Activated CD8-positive, alpha-beta memory T cell treated with anti-CD3 and anti-CD28 coated beads, Interleukin-2, amount 50 U/mL, for 1 hour (primary cell): ENCODE results near the gene ARMCX4.
A peak's percentile ranks its signal among the peaks of the same experiment; 100 is the strongest.
"Not testable (repeated sequence)": the region's sequence is repeated elsewhere in the genome, so short reads cannot be mapped to it uniquely, and the experiment has no call there.

Experiments
- DNase-seq: peaks from one replicate; pipeline ENCODE4 v3.0.0-alpha.2; 2020; ENCODE audit errors: extremely low read depth

Gene ARMCX4

GRCh38 chrX:101485212-101485949 lies at the start of gene ARMCX4:
Gene ARMCX4, plus strand, starts transcription at chrX:101485456. Its CDS starts 3,134 bp downstream, at chrX:101488590.
- DNase-seq, result peak; percentile 17

DNA sequence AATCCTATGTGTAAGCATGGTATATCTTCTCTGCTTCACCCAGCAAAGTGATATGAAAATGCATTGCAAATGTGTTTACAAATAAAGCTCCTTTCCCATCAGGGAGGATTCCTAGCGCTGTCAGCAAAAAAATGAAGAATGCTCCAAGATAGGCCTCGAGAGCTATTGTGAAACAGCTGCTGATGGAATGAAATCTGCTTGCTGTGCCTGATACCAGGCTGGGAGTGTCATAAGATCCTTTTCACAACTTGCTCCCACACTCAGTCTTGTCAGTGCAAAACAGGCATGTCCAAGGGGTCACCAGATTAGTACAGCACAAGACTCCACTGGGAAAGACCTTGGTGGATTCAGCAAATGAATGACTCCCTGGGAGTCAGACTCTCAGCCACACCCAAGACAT lies 43.2 kb upstream of the ARMCX4 start:
- no peak for DNase-seq

GRCh38 chrX:101449279-101449678 lies 36.0 kb upstream of the ARMCX4 start:
- DNase-seq, result no peak

DNA sequence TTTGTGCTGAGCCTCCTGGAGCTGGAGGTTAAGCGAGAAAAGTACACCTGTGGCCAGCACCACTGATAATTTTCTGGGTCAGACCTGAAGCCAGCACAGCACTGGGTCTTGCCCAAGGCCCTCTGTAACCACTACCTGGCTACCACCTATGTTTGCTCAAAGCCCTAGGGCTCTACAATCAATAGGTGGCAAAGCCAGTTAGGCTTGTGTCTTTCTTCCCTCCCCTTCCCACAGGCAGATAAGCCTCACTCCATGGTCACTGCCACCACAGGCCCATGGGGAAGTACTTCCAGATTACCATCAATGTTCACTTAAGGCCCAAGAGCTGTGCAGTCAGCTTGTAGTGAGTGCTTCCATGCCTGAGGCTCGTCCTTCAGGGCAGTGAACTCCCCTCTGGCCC lies 35.2 kb upstream of the ARMCX4 start:
- DNase-seq, result no peak

GRCh38 chrX:101450961-101451360 lies 34.3 kb upstream of the ARMCX4 start:
- DNase-seq, result no peak

GRCh38 chrX:101452056-101452455 lies 33.2 kb upstream of the ARMCX4 start:
- no peak for DNase-seq

GRCh38 chrX:101460669-101461068 lies 24.6 kb upstream of the ARMCX4 start:
- DNase-seq, result no peak

DNA sequence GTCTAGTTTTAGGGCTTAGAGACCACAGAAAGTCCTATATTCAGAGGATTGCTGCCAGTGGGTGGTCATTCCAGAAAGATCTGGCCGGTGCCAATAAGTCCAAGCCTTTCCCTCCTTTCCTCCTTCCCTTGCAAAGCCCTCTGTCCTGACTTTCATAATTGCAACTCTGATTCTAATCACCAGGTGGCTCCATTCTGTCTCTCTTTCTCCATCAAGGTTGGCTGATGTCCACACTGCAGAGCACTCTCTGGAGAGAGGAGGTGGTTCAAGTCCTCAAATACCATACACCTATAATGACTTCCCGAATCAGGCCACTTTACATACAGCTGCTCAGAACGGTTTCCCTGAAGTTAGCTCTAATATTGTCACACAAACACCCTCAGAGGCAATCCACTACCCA lies 22.4 kb upstream of the ARMCX4 start:
- DNase-seq, result no peak

DNA sequence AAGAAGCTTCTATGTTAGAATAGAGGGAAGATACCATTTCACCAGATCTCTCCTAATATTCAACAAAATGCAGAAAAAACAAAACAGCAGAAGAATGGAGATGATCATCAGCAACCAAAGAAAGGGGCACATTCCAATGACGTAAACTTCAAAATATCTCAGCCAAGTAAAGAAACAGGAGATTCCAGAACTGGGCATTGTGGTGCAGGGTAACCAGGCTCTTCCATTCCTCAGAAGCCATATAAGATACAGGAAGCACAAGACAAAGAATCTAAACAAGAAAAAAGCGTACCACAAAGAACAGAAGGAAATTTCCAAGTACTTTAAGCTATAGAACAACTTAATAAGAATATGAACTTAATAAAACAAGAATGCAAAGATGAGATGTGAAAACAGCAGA lies 6.9 kb upstream of the ARMCX4 start:
- DNase-seq, result no peak

GRCh38 chrX:101482296-101482695 lies 3.0 kb upstream of the ARMCX4 start:
- DNase-seq, result no peak

- no peak for DNase-seq
Measured at GRCh38 chrX:101483705-101484104, 1.6 kb upstream of the ARMCX4 start.

DNA sequence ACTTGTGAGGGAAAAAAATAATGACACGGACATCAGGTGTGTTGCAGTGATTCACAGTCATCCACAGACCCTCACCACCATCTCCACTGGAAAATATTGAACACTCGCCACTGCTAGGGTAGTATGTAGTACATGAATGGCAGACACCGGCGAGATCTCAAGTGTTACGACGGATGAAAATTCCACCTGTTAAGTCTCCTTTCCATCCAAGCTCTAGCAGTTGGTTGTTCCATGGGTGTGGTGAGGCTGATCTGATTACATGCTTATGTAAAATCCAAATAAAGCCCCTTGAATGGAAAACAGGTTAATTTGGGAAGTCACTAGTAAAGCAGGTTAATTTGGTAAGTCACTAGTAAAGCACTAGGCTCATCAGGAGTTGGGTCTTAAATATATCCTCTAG lies 1.1 kb upstream of the ARMCX4 start:
- no peak for DNase-seq

GRCh38 chrX:101488796-101489195 lies 3.5 kb downstream of the ARMCX4 start:
- DNase-seq, result no peak

GRCh38 chrX:101491943-101492342 lies 6.7 kb downstream of the ARMCX4 start:
- DNase-seq, result no peak

DNA sequence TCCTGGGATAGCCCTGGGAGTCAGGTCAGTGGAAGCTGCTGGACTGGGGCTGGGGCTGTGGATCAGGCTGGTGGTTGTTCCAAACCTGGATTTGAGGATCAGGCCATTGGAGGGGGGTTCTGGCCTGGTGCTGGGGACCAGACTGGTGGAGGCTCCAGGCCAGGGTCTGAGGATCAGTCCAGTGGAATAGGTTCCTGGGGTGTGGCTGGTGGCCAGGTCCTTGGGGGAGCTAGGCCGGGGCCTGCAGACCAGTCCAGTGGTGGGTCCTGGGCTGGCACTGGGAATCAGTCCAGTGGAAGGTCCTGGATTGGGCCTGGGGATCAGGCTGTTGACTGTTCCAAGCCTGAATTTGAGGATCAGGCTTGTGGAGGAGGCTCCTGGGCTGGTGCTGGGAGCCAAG lies 8.0 kb downstream of the ARMCX4 start:
- DNase-seq, result no peak

DNA sequence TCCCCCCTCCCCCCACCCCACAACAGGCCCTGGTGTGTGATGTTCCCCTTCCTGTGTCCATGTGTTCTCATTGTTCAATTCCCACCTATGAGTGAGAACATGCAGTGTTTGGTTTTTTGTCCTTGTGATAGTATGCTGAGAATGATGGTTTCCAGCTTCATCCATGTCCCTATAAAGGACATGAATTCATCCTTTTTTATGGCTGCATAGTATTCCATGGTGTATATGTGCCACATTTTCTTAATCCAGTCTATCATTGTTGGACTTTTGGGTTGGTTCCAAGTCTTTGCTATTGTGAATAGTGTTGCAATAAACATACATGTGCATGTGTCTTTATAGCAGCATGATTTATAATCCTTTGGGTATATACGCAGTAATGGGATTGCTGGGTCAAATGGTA lies 17.7 kb downstream of the ARMCX4 start:
- DNase-seq, result not testable (repeated sequence)

DNA sequence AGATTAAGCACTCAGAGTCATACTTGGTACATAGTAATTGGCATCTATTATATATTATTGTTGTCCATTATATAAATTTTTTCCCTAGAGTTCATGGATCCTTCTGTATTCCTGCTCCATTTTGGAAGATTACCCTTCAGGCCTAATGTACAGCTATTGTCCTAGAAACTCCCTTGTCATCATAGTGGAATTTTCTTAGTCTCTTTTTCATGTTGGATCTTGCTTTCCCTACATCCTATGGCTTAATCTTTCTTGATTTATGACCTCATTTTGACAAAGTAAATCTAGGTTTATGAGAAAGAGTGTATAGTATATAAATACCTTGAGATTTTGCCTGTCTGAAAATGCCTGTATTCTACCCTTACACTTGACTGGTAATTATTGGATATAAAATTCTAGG lies 22.1 kb downstream of the ARMCX4 start:
- DNase-seq, result no peak

DNA sequence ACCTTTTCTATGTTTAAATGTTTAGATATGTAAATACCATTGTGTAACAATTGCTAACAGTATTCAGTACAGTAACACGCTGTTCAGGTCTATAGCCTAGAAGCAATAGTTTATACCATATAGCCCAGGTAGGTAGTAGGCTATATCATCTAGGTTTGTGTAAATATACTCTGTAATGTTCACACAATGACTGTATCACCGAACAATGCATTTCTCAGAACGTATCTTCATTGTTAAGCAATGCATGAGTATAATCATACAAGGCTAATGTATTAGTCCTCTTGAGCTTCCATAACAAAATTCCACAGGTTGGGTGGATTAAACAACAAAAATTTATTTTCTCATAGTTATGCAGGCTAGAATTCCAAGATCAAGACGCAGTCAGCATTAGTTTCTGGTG lies 22.7 kb downstream of the ARMCX4 start:
- no peak for DNase-seq

DNA sequence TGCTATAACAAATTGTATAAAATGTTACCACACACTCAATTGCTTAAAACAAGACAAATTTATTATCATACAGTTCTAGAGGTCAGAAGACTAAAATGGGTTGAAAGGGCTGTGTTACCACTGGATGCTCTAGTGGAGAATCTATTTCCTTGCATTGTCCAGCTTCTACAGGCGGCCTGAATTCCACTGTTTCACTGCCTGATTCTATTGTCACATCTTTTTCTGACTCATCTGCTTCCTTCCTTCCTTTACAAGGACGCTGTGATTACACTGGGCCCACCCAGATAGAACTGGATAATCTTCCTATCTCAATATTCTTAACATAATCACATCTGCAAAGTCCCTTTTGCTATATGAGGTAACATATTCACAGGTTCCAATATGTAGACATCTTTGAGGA lies 45.7 kb downstream of the ARMCX4 start:
- no peak for DNase-seq
